K562 (cell line): ENCODE results near the gene C10orf71. TPM values are rescaled to one million over a fixed set of nuclear protein-coding genes. Genes with fewer than 3 reads are reported as not detected.

ENCODE experiments used
- BRD4 ChIP-seq: fragments of 200-600 bp; sonication (generic); IDR thresholded peaks from 2 replicates; pipeline ENCODE4 v1.6.1; 2017; ENCODE audit warnings: inconsistent platforms
- COPS2 ChIP-seq: fragments of 450-650 bp; conservative IDR thresholded peaks from 2 replicates; pipeline ENCODE4 v1.6.1; 2016; ENCODE audit warnings: mild to moderate bottlenecking, moderate library complexity
- GTF2A2 ChIP-seq: IDR thresholded peaks from 2 replicates; pipeline ENCODE4 v1.6.1; 2016; ENCODE audit warnings: mild to moderate bottlenecking, missing genetic modification characterization, missing compliant biosample characterization
- GTF2E2 ChIP-seq: fragments of 200-800 bp; sonication (Bioruptor generic); IDR thresholded peaks from 2 replicates; pipeline ENCODE4 v1.6.1; 2016; ENCODE audit warnings: missing genetic modification characterization, missing compliant biosample characterization
- PCBP1 ChIP-seq: fragments of 200-400 bp; formaldehyde crosslinking; IDR thresholded peaks from 2 replicates; pipeline ENCODE4 v1.6.1; 2018; ENCODE audit warnings: mild to moderate bottlenecking, low read depth, low read length; ENCODE audit not compliant: poor library complexity, severe bottlenecking
- TRIM25 ChIP-seq: fragments of 450-650 bp; IDR thresholded peaks from 2 replicates; pipeline ENCODE4 v1.7.0; 2016; ENCODE audit warnings: borderline replicate concordance
- ZBTB40 ChIP-seq, 2 experiments: fragments of 450-650 bp in 1 of 2; sonication (generic) in 1 of 2; formaldehyde crosslinking in 1 of 2; IDR thresholded peaks; 2 replicates each; pipeline versions ENCODE4 v1.7.1 to v1.9.0; 2016 to 2022; ENCODE audit warnings: inconsistent platforms in 1 of 2, mild to moderate bottlenecking in 1 of 2, missing genetic modification reagents in 1 of 2
- ZC3H4 ChIP-seq: sonication (generic); formaldehyde crosslinking; IDR thresholded peaks from 2 replicates; pipeline ENCODE4 v1.9.0; 2021; ENCODE audit warnings: missing genetic modification reagents, borderline replicate concordance
- ZNF263 ChIP-seq: sonication (generic); formaldehyde crosslinking; IDR thresholded peaks from 2 replicates; pipeline ENCODE4 v1.8.0; 2022; ENCODE audit warnings: mild to moderate bottlenecking, missing genetic modification reagents, borderline replicate concordance
- ZNF764 ChIP-seq: fragments of 250-450 bp; sonication (Bioruptor Pico); IDR thresholded peaks from 2 replicates; pipeline ENCODE4 v1.4.0; 2020; ENCODE audit warnings: low read depth, mild to moderate bottlenecking, moderate library complexity
- ZNF79 ChIP-seq: fragments of 250-450 bp; sonication (Bioruptor Pico); IDR thresholded peaks from 2 replicates; pipeline ENCODE4 v1.4.0; 2020; ENCODE audit warnings: low read depth, mild to moderate bottlenecking, moderate library complexity
- polyA plus RNA-seq, 8 experiments: library from polyadenylated mRNA; depleted of rRNA in 4 of 8; stranded (reverse) in 5 of 8; unstranded in 3 of 8; fragments of >200 nt; fragmentation: Nextera tagmentation in 2 of 8; fragmentation: Illumina TruSeq in 1 of 8; extraction: Ambion mirVana in 2 of 8; extraction: Trizol in 1 of 8; gene quantifications; 2 replicates each; pipeline versions ENCODE4 v1.2.1 to v1.2.3, GENCODE V29; 2011 to 2014; ENCODE audit warnings: inconsistent platforms in 1 of 8, missing spikeins in 1 of 8
- total RNA-seq, 7 experiments: library from RNA; depleted of rRNA in 6 of 7; stranded (reverse); fragments of >200 nt in 6 of 7; fragmentation: Illumina TruSeq in 2 of 7; extraction: Trizol in 2 of 7; gene quantifications; 2 replicates each; pipeline versions ENCODE4 v1.2.1 to v1.2.3, GENCODE V29; 2011 to 2021; ENCODE audit warnings: low replicate concordance in 1 of 7

Gene C10orf71
- total and polyA plus RNA-seq, 9 of the 15 experiments (the other 6 are each of a cell fraction or from before 2014, with no cell fraction given) = 0.06 to 4.5 (median 1.3) TPM

DNA sequence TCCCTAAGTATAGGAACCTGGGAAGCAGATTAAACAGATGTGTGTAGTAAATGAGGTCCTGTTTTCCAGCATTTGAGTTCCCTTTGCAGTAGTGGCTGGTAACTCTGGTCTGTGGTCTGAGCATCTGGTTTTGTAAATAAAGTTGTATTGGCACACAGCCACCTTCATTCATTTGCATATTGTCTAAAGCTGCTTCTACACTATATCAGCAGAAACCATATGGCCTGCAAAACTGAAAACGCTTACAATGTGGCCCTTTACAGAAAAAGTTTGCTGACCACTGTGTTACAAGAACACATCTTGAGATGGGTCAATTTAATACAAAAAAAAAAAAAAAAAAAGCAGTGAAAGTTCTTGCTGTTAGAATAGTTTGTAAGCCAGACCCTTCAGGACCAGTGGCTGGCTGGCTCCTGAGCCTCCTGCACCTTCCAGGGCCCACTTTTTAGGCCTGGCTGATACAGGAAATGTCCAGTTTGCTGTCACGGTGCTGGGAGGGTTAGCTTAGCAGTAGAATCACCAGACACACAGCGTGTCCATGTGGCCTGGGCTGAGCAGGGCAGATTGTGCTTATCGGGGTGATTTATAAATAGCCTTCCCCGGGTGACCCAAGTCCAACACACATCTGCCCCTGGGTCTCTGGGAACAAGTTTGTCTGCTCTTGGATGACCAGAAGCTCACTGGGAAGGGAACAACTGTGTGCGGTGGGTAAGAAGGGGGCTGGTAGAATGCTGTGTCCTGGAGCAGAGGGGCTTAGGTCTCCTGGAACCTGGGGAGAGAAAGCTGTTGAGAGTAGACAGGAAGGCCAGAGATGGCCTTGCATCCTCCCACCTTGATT is 1.4 kb downstream of the C10orf71 start (continued):
- TF ChIP-seq ZBTB40 (IDR thresholded peaks at IDR 0.05) (peak; percentile 98), ZBTB40 (CRISPR knock-in tag; IDR thresholded peaks at IDR 0.05) (peak; percentile 97), ZNF764 (CRISPR knock-in tag) (no peak), GTF2E2 (no peak), ZNF263 (CRISPR knock-in tag) (0 out of 2 replicates have a peak, but pooled peaks have one; percentile 27), COPS2 (no peak), GTF2A2 (tag) (no peak), BRD4 (no peak), PCBP1 (no peak), ZNF79 (CRISPR knock-in tag) (no peak), ZC3H4 (CRISPR knock-in tag) (no peak), TRIM25 (no peak)
